Fibroblast of pulmonary artery (primary cell): ENCODE results near the gene NCCRP1.

Experiments used
- DNase-seq: peaks from one replicate; pipeline ENCODE4 v3.0.0-alpha.2; 2010; ENCODE audit warnings: low read depth
- H3K4me3 ChIP-seq: replicated peaks from 2 replicates; pipeline ENCODE4 v1.5.1; 2011; ENCODE audit warnings: low read depth, mild to moderate bottlenecking, control low read depth, low read length, moderate library complexity
- TF ChIP-seq, protein P1 (sequence below): IDR thresholded peaks from 2 replicates; pipeline ENCODE4 v1.5.1; 2011; ENCODE audit warnings: mild to moderate bottlenecking, control low read depth, low read length, inconsistent platforms; ENCODE audit errors: missing control alignments

NCCRP1 gene

DNA sequence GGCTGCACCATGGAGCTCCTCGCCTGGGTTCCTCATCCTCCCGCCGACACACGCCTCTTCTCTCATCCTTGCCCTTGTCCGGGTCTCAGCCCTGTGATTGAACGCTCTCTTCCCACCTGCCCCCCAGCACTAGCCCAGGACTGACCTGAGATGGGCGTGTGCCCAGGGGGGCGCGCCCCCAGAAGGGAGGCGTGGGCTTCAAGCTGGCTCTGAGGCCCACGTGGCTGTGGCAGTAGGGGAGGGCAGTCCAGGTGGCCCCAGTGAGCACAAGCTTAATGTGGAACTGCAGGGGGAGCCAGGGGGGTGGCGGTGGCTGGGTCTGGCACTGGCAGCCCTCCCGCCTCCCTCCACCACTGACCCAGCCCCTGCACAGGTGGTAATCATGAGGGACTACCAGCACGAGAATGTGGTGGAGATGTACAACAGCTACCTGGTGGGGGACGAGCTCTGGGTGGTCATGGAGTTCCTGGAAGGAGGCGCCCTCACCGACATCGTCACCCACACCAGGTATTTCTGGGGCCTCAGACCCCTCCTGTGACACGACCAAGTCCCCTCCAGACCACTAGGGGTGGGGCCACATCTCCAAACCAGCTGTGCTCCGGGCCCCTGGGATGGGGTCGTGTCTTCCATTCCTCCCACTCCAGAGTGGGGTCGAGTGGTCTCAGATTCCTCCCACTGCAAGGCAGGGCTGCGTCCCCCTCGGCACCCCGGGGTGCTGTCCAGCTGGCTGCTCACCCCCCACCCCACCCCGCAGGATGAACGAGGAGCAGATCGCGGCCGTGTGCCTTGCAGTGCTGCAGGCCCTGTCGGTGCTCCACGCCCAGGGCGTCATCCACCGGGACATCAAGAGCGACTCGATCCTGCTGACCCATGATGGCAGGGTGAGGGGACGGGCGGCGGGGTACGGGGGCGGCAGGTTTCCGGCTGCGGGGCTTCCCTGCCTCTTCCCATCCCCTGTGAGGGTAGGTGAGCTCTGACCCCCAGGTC is 21.9 kb upstream of the NCCRP1 start:
- TF ChIP-seq, protein P1, sequence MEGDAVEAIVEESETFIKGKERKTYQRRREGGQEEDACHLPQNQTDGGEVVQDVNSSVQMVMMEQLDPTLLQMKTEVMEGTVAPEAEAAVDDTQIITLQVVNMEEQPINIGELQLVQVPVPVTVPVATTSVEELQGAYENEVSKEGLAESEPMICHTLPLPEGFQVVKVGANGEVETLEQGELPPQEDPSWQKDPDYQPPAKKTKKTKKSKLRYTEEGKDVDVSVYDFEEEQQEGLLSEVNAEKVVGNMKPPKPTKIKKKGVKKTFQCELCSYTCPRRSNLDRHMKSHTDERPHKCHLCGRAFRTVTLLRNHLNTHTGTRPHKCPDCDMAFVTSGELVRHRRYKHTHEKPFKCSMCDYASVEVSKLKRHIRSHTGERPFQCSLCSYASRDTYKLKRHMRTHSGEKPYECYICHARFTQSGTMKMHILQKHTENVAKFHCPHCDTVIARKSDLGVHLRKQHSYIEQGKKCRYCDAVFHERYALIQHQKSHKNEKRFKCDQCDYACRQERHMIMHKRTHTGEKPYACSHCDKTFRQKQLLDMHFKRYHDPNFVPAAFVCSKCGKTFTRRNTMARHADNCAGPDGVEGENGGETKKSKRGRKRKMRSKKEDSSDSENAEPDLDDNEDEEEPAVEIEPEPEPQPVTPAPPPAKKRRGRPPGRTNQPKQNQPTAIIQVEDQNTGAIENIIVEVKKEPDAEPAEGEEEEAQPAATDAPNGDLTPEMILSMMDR = no peak
- H3K4me3 ChIP-seq = no peak overlapping the region
- no peak for DNase-seq

DNA sequence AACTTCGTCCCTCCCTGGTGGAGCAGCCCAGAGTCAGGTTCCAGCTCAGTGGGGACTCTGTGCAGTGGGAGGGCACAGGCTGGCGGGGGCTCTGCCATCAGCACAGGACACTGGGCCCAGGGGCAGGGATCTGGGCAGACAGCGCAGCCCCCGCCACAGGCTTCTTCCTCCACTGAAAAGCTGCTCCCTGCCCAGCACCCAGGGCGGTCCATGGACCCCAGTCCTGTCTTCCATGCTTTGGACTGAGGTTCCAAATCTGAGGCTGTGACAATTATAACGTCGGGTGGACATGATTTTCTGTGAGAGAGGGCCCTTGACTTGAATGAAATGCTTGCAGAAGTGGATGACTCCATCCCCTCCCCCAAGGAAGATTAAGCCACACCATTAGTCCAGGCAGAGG is 21.2 kb upstream of the NCCRP1 start:
- no peak for DNase-seq
- TF ChIP-seq, protein P1 = no peak
- H3K4me3 ChIP-seq = no peak overlapping the region

DNA sequence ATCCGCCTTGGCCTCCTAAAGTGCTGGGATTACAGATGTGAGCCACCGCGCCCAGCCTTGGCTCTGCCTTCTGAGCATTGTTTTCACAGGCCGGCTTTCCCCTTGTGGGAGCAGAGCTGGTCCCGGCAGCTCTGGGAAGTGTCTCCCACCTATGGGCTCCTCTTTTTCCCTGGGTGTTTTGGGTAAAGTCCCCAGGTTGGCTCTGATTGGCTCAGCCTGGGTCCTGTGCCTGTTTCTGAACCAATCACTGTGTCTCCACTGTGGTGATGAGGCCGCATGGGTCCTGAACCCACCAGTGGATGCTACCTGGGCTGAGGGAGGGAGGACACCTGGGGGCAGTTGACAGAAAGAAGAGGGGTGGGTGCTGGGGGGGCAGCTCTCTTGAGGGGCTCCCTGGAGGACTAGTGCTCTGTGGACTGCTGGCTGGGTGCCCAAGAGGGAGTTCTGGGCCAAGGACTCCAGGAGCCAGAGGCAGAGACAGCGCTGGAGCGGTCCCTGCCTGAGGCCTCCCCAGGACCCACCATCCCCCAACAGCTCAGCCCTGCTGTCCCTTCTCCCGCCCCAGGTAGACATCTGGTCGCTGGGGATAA is 19.6 kb upstream of the NCCRP1 start:
- DNase-seq = no peak
- H3K4me3 ChIP-seq = no peak overlapping the region
- TF ChIP-seq, protein P1 = no peak

DNA sequence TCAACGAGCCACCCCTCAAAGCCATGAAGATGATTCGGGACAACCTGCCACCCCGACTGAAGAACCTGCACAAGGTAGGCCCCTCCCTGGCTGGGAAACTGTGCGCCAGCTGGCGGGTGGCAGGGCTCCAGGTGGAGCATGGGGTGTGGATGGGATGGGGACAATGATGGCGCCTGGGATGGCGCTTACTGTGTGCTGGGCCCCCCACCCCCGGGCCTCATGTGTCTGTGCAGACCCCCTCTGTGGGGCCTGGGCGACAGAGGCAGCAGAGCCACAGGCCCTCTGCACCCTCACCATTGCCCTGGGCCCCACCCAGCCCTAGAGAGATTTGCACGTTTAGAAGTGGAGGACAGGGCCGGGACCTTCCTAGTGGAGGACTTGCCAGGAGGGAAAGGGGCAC is 19.0 kb upstream of the NCCRP1 start:
- TF ChIP-seq, protein P1 = no peak
- no peak overlapping the region for H3K4me3 ChIP-seq
- no peak for DNase-seq

DNA sequence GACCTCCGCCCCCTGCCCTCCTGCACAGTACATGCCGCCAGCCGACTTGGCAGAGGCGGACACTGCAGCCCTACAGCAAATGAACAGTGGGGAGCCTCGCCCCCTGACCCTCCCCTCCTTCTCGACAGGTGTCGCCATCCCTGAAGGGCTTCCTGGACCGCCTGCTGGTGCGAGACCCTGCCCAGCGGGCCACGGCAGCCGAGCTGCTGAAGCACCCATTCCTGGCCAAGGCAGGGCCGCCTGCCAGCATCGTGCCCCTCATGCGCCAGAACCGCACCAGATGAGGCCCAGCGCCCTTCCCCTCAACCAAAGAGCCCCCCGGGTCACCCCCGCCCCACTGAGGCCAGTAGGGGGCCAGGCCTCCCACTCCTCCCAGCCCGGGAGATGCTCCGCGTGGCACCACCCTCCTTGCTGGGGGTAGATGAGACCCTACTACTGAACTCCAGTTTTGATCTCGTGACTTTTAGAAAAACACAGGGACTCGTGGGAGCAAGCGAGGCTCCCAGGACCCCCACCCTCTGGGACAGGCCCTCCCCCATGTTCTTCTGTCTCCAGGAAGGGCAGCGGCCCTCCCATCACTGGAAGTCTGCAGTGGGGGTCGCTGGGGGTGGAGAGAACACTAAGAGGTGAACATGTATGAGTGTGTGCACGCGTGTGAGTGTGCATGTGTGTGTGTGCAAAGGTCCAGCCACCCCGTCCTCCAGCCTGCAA is 18.3 kb upstream of the NCCRP1 start:
- no peak for DNase-seq
- H3K4me3 ChIP-seq = no peak overlapping the region
- TF ChIP-seq, protein P1 = no peak

DNA sequence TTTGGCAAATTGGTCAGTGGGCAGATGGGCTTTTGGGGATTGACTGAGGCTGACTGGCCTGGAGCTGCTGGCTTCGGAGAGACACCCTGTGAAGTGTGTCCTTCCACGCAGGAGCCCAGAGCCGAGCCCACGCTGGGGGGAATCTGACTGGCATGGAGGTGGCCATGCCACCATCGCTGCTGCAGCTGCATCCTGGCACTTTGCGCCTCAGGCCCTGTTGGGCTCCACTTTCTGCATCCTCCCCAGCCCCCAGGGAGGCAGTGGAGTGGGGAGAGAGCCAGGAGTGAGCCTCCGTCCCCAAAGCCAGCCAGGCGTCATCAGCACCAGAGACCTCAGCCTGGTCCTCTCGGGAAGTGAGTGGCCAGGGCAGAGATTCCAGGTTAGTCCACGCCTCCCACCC is 17.0 kb upstream of the NCCRP1 start:
- no peak for DNase-seq
- no peak overlapping the region for H3K4me3 ChIP-seq
- TF ChIP-seq, protein P1 = no peak
